K562 (cell line): Measurements from ENCODE around the gene CHMP5. TPM values are rescaled to one million over a fixed set of nuclear protein-coding genes. Genes with fewer than 3 reads are reported as not detected.

Source experiments
- ATAC-seq: fragments of 200-7000 bp; cut with Tn5 transposase; 3 replicates; pipeline ENCODE4 v1.9.1; 2020; ENCODE audit warnings: moderate library complexity
- BruUV-seq: library from RNA; stranded (reverse); fragments of 400-500 nt; replicated peaks from 2 replicates; lab custom pipeline; 2021; lab: Mats Ljungman, UMichigan
- CTCF ChIA-PET: fragments of 300-600 bp; formaldehyde crosslinking; extraction: SDS; loops from one replicate; lab custom pipeline; 2021; ENCODE audit warnings: low intra/inter-chr PET ratio; lab: Yijun Ruan, JAX
- POLR2A ChIA-PET: fragments of 300-600, 350-650 bp; sonication (Branson Sonifier 250); formaldehyde crosslinking; extraction: SDS; loops from one replicate; lab custom pipeline; 2021; ENCODE audit warnings: antibody characterized with exemption, inconsistent platforms; lab: Yijun Ruan, JAX
- DNase-seq, 4 experiments: peaks; one replicate each; pipeline versions ENCODE4 v3.0.0 to v3.0.0-alpha.2; 2011 to 2018; ENCODE audit warnings: low spot score in 3 of 4, mixed read lengths in 3 of 4; ENCODE audit errors: extremely low read depth in 1 of 4
- FAIRE-seq: peaks from 2 replicates; lab custom pipeline; 2011; peaks lifted over from hg19 to GRCh38; lab: Jason Lieb, UNC
- H2AFZ ChIP-seq: 2 replicates; pipeline ENCODE4 v1.6.0; 2011; ENCODE audit warnings: low read depth, low read length, control low read depth, inconsistent platforms
- H3K27ac ChIP-seq: fragments of 200-600 bp; 3 replicates; pipeline ENCODE4 v1.8.0; 2011; ENCODE audit warnings: low read depth, mild to moderate bottlenecking, control low read depth, inconsistent platforms, low read length, moderate library complexity, mixed read lengths; ENCODE audit errors: extremely low read depth
- H3K27me3 ChIP-seq, 2 experiments: fragments of 300-600 bp in 1 of 2; 2 replicates in 1 of 2; 3 replicates in 1 of 2; pipeline versions ENCODE4 v1.6.0 to v1.8.0; 2011; ENCODE audit warnings: inconsistent platforms in 2 of 2, low read length in 2 of 2, mild to moderate bottlenecking in 1 of 2, mixed read lengths in 1 of 2, moderate library complexity in 1 of 2; ENCODE audit not compliant: control insufficient read depth in 2 of 2, insufficient read depth in 2 of 2
- H3K36me3 ChIP-seq: fragments of 300-600 bp; 3 replicates; pipeline ENCODE4 v1.8.0; 2011; ENCODE audit warnings: mild to moderate bottlenecking, low read length, inconsistent platforms; ENCODE audit not compliant: control insufficient read depth, insufficient read depth
- H3K4me1 ChIP-seq, 2 experiments: fragments of 200-600 bp in 1 of 2; replicated peaks in 1 of 2; 2 replicates in 1 of 2; 3 replicates in 1 of 2; pipeline versions ENCODE4 v1.5.1 to v1.8.0; 2011; ENCODE audit warnings: inconsistent platforms in 2 of 2, low read length in 2 of 2, mild to moderate bottlenecking in 1 of 2, mixed read lengths in 1 of 2, moderate library complexity in 1 of 2; ENCODE audit not compliant: control insufficient read depth in 2 of 2, insufficient read depth in 2 of 2
- H3K4me2 ChIP-seq: 2 replicates; pipeline ENCODE4 v1.6.1; 2011; ENCODE audit warnings: low read length, control low read depth, inconsistent platforms, mixed read lengths; ENCODE audit not compliant: insufficient read depth
- H3K4me3 ChIP-seq: fragments of 200-600 bp; sonication (generic), shearing (Covaris generic); 2 replicates; pipeline ENCODE4 v1.5.1; 2016; ENCODE audit warnings: control low read depth, inconsistent platforms
- H3K79me2 ChIP-seq: fragments of 200-600 bp; 3 replicates; pipeline ENCODE4 v1.8.0; 2011; ENCODE audit warnings: low read length, inconsistent platforms; ENCODE audit not compliant: control insufficient read depth, insufficient read depth
- H3K9ac ChIP-seq, 2 experiments: 2 replicates each; pipeline versions ENCODE4 v1.6.0 to v1.6.1; 2011; ENCODE audit warnings: low read depth in 2 of 2, low read length in 2 of 2, control low read depth in 1 of 2, inconsistent platforms in 1 of 2, mild to moderate bottlenecking in 1 of 2, mixed read lengths in 1 of 2; ENCODE audit not compliant: insufficient read depth in 1 of 2
- H3K9me1 ChIP-seq: one replicate; pipeline ENCODE4 v1.6.0; 2011; ENCODE audit warnings: inconsistent platforms, mild to moderate bottlenecking, low read length, moderate library complexity; ENCODE audit not compliant: control insufficient read depth, insufficient read depth
- H3K9me3 ChIP-seq: replicated peaks from 2 replicates; pipeline ENCODE4 v1.5.1; 2011; ENCODE audit warnings: low read depth, low read length, inconsistent platforms; ENCODE audit not compliant: control insufficient read depth, insufficient read depth
- H4K20me1 ChIP-seq: replicated peaks from 2 replicates; pipeline ENCODE4 v1.6.1; 2011; ENCODE audit warnings: low read length, inconsistent platforms, mixed read lengths; ENCODE audit not compliant: control insufficient read depth, insufficient read depth
- ESRRA ChIP-seq: fragments of 450-650 bp; IDR thresholded peaks from 2 replicates; pipeline ENCODE4 v1.6.1; 2014; ENCODE audit warnings: low read depth, mild to moderate bottlenecking, moderate library complexity, borderline replicate concordance
- HCFC1 ChIP-seq: IDR thresholded peaks from 2 replicates; pipeline ENCODE4 v1.6.1; 2012; ENCODE audit warnings: low read depth, low read length, improper control_type of control experiment
- MTF1 ChIP-seq: fragments of 250-450 bp; sonication (Bioruptor Pico); IDR thresholded peaks from 2 replicates; pipeline ENCODE4 v1.9.0; 2021; ENCODE audit warnings: moderate library complexity, mild to moderate bottlenecking, inconsistent platforms, borderline replicate concordance
- NCOA6 ChIP-seq: fragments of 450-650 bp; IDR thresholded peaks from 2 replicates; pipeline ENCODE4 v1.6.1; 2017; ENCODE audit warnings: mild to moderate bottlenecking
- SP1 ChIP-seq: sonication (generic); formaldehyde crosslinking; IDR thresholded peaks from 2 replicates; pipeline ENCODE4 v1.8.1; 2022; ENCODE audit warnings: mild to moderate bottlenecking, missing genetic modification reagents
- WGBS: fragments of 100-300 bp; shearing (Covaris generic); methylation state at CpG from one replicate; pipeline ENCODE4 v1.1.6; 2016; ENCODE audit warnings: low coverage, mixed read lengths; ENCODE audit not compliant: insufficient coverage; ENCODE audit errors: missing lambda C conversion rate; 5-methylcytosine and 5-hydroxymethylcytosine counted together
- in situ Hi-C: fragments of 300-500 bp; cut with MboI; formaldehyde crosslinking; loops from 4 replicates; pipeline ENCODE4 v1.15.0; 2018; ENCODE audit warnings: inconsistent platforms, mixed read lengths
- intact Hi-C: fragments of 100-400 bp; cut with micrococcal nuclease; formaldehyde crosslinking; loops from 2 replicates; pipeline ENCODE4 v1.14.2; 2022
- polyA plus RNA-seq, 8 experiments: library from polyadenylated mRNA; depleted of rRNA in 4 of 8; stranded (reverse) in 5 of 8; unstranded in 3 of 8; fragments of >200 nt; fragmentation: Nextera tagmentation in 2 of 8; fragmentation: Illumina TruSeq in 1 of 8; extraction: Ambion mirVana in 2 of 8; extraction: Trizol in 1 of 8; gene quantifications; 2 replicates each; pipeline versions ENCODE4 v1.2.1 to v1.2.3, GENCODE V29; 2011 to 2014; ENCODE audit warnings: inconsistent platforms in 1 of 8, missing spikeins in 1 of 8
- total RNA-seq, 7 experiments: library from RNA; depleted of rRNA in 6 of 7; stranded (reverse); fragments of >200 nt in 6 of 7; fragmentation: Illumina TruSeq in 2 of 7; extraction: Trizol in 2 of 7; gene quantifications; 2 replicates each; pipeline versions ENCODE4 v1.2.1 to v1.2.3, GENCODE V29; 2011 to 2021; ENCODE audit warnings: low replicate concordance in 1 of 7

The CHMP5 gene
- total and polyA plus RNA-seq, 9 of the 15 experiments (the other 6 are each of a cell fraction or from before 2014, with no cell fraction given), result 36.0 to 105 (median 54.9) TPM

DNA sequence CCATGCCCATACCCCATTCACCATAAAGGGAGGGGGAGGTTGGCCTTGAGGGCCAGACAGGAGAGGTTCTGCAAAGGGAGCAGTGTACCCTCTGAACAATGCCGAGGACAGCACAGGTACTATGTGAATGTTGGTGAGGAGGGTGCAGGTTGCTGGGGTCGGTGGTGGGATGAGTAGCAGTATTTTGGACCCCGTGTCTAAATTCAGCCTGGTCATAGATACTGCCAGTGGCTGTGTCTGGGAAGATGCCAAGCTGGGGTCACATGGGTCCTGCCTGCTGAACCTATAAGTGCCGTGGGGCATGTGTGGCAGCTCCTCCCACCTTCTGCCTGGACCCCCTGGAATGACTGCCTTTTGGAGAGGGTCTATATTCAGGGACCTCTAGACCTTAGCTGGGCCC is 36.2 kb upstream of the CHMP5 start:
- no peak overlapping the region for H3K4me3 ChIP-seq
- BruUV-seq, result no TSS peak
- H2AFZ ChIP-seq, result no peak overlapping the region
- no peak overlapping the region for H3K9ac ChIP-seq
- ChIA-PET POLR2A (no interaction called here), CTCF (interaction anchor here (1.7 to 1.9 kb wide), 2 partner anchors 186 to 494 kb away, joined by 5 to 6 read pairs; no protein-coding TSS in a partner anchor)
- no peaks in the 10 kb centered on the region for H3K27me3 ChIP-seq
- 23% methylated on average over 3 of the region's 4 CpGs for WGBS
- intact Hi-C loops (loop anchor here (10.0 kb wide), 1 partner anchor 234 kb away; no protein-coding TSS in a partner anchor), in situ Hi-C loops (loop anchor here (5.0 to 25.0 kb wide), 3 partner anchors 146 to 841 kb away; partner anchors contain the start of genes ACO1, NDUFB6, SMIM27 and TOPORS)
- H3K9me3 ChIP-seq, result no peaks in the 10 kb centered on the region
- no peak overlapping the region for H3K27ac ChIP-seq
- no peaks in the 10 kb centered on the region for H4K20me1 ChIP-seq
- FAIRE-seq, result no peak
- DNase-seq, result no peak
- peaks cover 0 to 4% of the 10 kb centered on the region in 2 experiments; a peak in 2 of 5 replicates for H3K4me1 ChIP-seq
- H3K9me1 ChIP-seq, result no peaks in the 10 kb centered on the region
- ATAC-seq, result no peak
- no peak overlapping the region for H3K4me2 ChIP-seq
- no peaks in the 10 kb centered on the region for H3K79me2 ChIP-seq
- H3K36me3 ChIP-seq, result no peaks in the 10 kb centered on the region
- TF ChIP-seq SP1 (CRISPR knock-in tag) (no peak), NCOA6 (no peak), HCFC1 (no peak), MTF1 (CRISPR knock-in tag) (no peak), ESRRA (no peak)
